ENCODE results near the gene KLHL35.

GRCh38 chr11:75413864-75414263 lies 19.1 kb downstream of the KLHL35 start:
- no peak for TF ChIP-seq CTCF (IDR thresholded peaks at IDR 0.05)
- no peak for TF ChIP-seq POLR2A (IDR thresholded peaks at IDR 0.05)
